Spleen (tissue), 7 donors: ENCODE results near the gene SLC1A2.

Experiments used
- CTCF ChIP-seq, 11 experiments: fragments of 200-600 bp in 7 of 11; fragments of 450-650 bp in 4 of 11; sonication (generic) in 4 of 11; IDR thresholded peaks in 8 of 11; conservative IDR thresholded peaks in 3 of 11; 1 replicate in 7 of 11; 2 replicates in 4 of 11; pipeline versions ENCODE4 v1.4.0 to v1.8.0; 2016 to 2021; ENCODE audit warnings: antibody characterized with exemption in 11 of 11, inconsistent platforms in 4 of 11, mild to moderate bottlenecking in 1 of 11
- POLR2A ChIP-seq, 3 donors: fragments of 450-650 bp; IDR thresholded peaks; one replicate each; pipeline ENCODE4 v1.5.1; 2017; ENCODE audit warnings: antibody characterized with exemption in 3 of 3, mild to moderate bottlenecking in 1 of 3
- POLR2AphosphoS5 ChIP-seq, 3 donors: sonication (generic); formaldehyde crosslinking; IDR thresholded peaks; one replicate each; pipeline ENCODE4 v1.5.1; 2017; ENCODE audit warnings: antibody characterized with exemption in 3 of 3
- donor health status: DM: no; HTN: no; CAD: no; lungs with moderate emphysema.
- donor health status: DM: no; HTN: no; CAD: no.
- donor health status: DM: no; HTN: no; CAD: no.

DNA sequence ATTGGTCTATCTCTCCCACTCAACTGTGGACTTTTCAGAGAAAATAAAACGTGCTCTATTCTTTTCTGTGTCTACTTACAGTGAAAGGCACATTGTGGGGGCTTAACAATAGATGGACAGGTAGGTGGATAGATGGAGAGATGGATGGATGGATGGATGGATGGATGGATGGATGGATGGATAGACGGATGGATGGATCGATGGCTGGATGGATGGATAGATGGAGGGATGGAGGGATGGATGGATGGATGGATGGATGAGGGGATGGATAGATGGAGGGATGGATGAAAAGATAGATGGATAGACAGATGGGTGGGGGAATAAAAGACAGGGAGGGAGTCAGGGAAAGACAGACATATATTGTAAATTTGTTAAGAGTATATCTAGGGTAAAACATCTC is 14.2 kb upstream of the SLC1A2 start:
- TF ChIP-seq CTCF (IDR thresholded peaks at IDR 0.05 in 8 of 11, conservative IDR thresholded peaks at IDR 0.05 in 3 of 11), result no peak
- TF ChIP-seq POLR2A (IDR thresholded peaks at IDR 0.05), result no peak
- TF ChIP-seq POLR2AphosphoS5 (IDR thresholded peaks at IDR 0.05), result no peak
